ENCODE results near the gene CHFR. TPM values are rescaled to one million over a fixed set of nuclear protein-coding genes. Genes with fewer than 3 reads are reported as not detected.

Gene CHFR
- total RNA-seq, 1 experiment from 2014 or later = 53.3 TPM

DNA sequence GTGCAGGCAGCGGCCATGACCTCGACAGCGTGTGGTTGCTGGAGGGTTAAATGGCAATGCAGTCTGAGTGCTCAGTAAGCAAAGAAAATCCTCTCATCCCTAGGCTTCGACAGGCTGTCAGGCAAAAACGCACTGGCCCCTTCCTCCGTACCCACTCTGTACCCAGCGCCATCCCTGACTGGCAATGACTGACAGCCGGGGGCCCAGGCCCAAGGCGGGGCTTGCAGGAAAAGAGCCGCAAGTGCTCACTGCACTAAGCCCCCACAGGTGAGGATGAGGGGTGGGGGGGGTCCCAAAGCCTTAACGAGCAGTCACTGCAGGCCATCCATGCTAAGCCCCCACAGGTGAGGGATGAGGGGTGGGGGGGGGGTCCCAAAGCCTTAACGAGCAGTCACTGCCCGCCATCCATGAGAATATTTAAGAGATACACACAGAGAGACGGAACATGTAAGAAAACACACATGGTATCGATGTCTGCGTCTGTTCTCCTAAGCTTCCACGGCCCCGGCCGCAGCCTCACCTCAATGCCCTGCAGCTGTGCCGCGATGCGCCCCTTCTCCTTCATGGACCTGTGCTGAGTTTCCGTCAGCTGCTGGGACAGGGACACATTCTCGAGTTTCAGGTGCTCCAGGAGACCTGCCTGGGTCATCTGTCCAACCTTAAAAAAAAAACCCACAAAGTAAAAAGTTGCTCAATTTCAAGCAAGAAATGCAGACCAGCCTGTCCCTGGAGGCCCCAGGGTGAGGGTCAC is 89.4 kb downstream of the CHFR start:
- H3K9me3 Mint-ChIP-seq = no peaks in the 10 kb centered on the region
- no peak overlapping the region for H2BK12ac ChIP-seq (ENCODE audit: insufficient read length, low read depth, low read length)
- no peak overlapping the region for H2BK20ac ChIP-seq (ENCODE audit: low read depth, low read length, poor library complexity, severe bottlenecking)
- no peak overlapping the region for H4K5ac ChIP-seq (ENCODE audit: insufficient read length, low read depth, low read length)
- H3K27me3 ChIP-seq (ENCODE audit: insufficient read depth, low read length) = no peaks in the 10 kb centered on the region
- peaks cover 2% of the 10 kb centered on the region for H4K20me1 ChIP-seq (ENCODE audit: control insufficient read depth, insufficient read depth, insufficient read length)
- no peak overlapping the region for H2AK5ac ChIP-seq (ENCODE audit: insufficient read length, low read length)
- DNase-seq = no peak
- H3K4me3 Mint-ChIP-seq = no peak overlapping the region
- no CpG with 5 or more reads among the region's 24 CpGs for WGBS (ENCODE audit: extremely low coverage, insufficient read length, low lambda C conversion rate)
- TF ChIP-seq CTCF (conservative IDR thresholded peaks at IDR 0.05) = no peak
- H3K9me3 ChIP-seq (ENCODE audit: control insufficient read depth, low read depth, low read length) = no peaks in the 10 kb centered on the region
- H2BK5ac ChIP-seq (ENCODE audit: insufficient read length, low read length) = no peak overlapping the region
- no peak overlapping the region for H3K56ac ChIP-seq (ENCODE audit: insufficient read length, low read depth, low read length)
- H2AFZ ChIP-seq (ENCODE audit: low read length) = no peak overlapping the region
- H3K79me2 ChIP-seq (ENCODE audit: insufficient read depth, low read length) = no peaks in the 10 kb centered on the region
- H3K4me2 ChIP-seq (ENCODE audit: insufficient read depth, insufficient read length, low read length) = no peak overlapping the region
- H2BK15ac ChIP-seq (ENCODE audit: low read depth, low read length) = no peak overlapping the region
- H3K23me2 ChIP-seq (ENCODE audit: insufficient read length, low read depth, low read length, poor library complexity, severe bottlenecking) = no peaks in the 10 kb centered on the region
- H3K27ac ChIP-seq (ENCODE audit: insufficient read length, low read depth, low read length) = no peak overlapping the region
- H3K23ac ChIP-seq (ENCODE audit: insufficient read length, low read depth, low read length) = no peak overlapping the region
- H3K4me1 Mint-ChIP-seq = no peaks in the 10 kb centered on the region
- H3K27me3 Mint-ChIP-seq (ENCODE audit: low read depth) = no peaks in the 10 kb centered on the region; the same call in 1 of the 2 replicates
- H3K18ac ChIP-seq (ENCODE audit: insufficient read length, low read depth, low read length) = no peak overlapping the region
- no peak overlapping the region for H3K14ac ChIP-seq (ENCODE audit: insufficient read depth, low read length)
- no peak overlapping the region for H4K8ac ChIP-seq (replicated peaks; ENCODE audit: insufficient read length, low read depth, low read length)
- no peak overlapping the region for H3K4ac ChIP-seq (ENCODE audit: low read depth, low read length)
- no peaks in the 10 kb centered on the region for H3K79me1 ChIP-seq (ENCODE audit: insufficient read depth, low read depth, low read length, poor library complexity, severe bottlenecking)
- H3K4me1 ChIP-seq (ENCODE audit: insufficient read depth, low read length) = no peaks in the 10 kb centered on the region
- no peak overlapping the region for H3T11ph ChIP-seq (ENCODE audit: low read length)
- H2BK120ac ChIP-seq (ENCODE audit: low read depth, low read length, poor library complexity, severe bottlenecking) = no peak overlapping the region
- H4K91ac ChIP-seq (ENCODE audit: insufficient read length, low read depth, low read length) = no peak overlapping the region
- no peak overlapping the region; a peak in 1 of 7 replicates for H3K27ac Mint-ChIP-seq
- H3K9ac ChIP-seq (ENCODE audit: extremely low read depth, insufficient read length, low read length) = no peak overlapping the region
- peaks cover 28 to 82% (median 72%) of the 10 kb centered on the region in 3 experiments for H3K36me3 Mint-ChIP-seq (ENCODE audit: insufficient read depth in 1 of 3, low read depth in 3 of 3)

Data from H9 (cell line).